GM12878 (cell line): ENCODE results near the gene AGBL4.

Experiments
- ATF2 ChIP-seq: IDR thresholded peaks from 2 replicates; pipeline ENCODE4 v1.6.1; 2012; ENCODE audit warnings: low read length, inconsistent platforms
- MYC ChIP-seq: IDR thresholded peaks from 2 replicates; pipeline ENCODE4 v1.6.1; 2011; ENCODE audit warnings: mild to moderate bottlenecking, low read length, moderate library complexity, inconsistent platforms; ENCODE audit not compliant: insufficient read depth, insufficient replicate concordance, insufficient read length, severe bottlenecking
- RCOR1 ChIP-seq: conservative IDR thresholded peaks from 2 replicates; pipeline ENCODE4 v1.6.1; 2012; ENCODE audit warnings: low read depth, low read length, improper control_type of control experiment
- TF ChIP-seq, protein P1 (sequence below), 3 experiments: IDR thresholded peaks in 2 of 3; conservative IDR thresholded peaks in 1 of 3; 2 replicates each; pipeline ENCODE4 v1.5.1; 2011; ENCODE audit warnings: low read depth in 3 of 3, low read length in 3 of 3, mild to moderate bottlenecking in 3 of 3, control low read depth in 2 of 3, moderate library complexity in 2 of 3, inconsistent platforms in 1 of 3, mixed read lengths in 1 of 3; ENCODE audit not compliant: control insufficient read depth in 2 of 3, insufficient read depth in 1 of 3; ENCODE audit errors: extremely low read depth in 1 of 3

GRCh38 chr1:49389699-49390098, 634.1 kb downstream of the AGBL4 start:
- TF ChIP-seq MYC = no peak
- no peak for TF ChIP-seq ATF2
- TF ChIP-seq, protein P1, sequence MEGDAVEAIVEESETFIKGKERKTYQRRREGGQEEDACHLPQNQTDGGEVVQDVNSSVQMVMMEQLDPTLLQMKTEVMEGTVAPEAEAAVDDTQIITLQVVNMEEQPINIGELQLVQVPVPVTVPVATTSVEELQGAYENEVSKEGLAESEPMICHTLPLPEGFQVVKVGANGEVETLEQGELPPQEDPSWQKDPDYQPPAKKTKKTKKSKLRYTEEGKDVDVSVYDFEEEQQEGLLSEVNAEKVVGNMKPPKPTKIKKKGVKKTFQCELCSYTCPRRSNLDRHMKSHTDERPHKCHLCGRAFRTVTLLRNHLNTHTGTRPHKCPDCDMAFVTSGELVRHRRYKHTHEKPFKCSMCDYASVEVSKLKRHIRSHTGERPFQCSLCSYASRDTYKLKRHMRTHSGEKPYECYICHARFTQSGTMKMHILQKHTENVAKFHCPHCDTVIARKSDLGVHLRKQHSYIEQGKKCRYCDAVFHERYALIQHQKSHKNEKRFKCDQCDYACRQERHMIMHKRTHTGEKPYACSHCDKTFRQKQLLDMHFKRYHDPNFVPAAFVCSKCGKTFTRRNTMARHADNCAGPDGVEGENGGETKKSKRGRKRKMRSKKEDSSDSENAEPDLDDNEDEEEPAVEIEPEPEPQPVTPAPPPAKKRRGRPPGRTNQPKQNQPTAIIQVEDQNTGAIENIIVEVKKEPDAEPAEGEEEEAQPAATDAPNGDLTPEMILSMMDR (IDR thresholded peaks at IDR 0.05 in 2 of 3, conservative IDR thresholded peaks at IDR 0.05 in 1 of 3; ENCODE audit: control insufficient read depth in 2 of 3, extremely low read depth in 1 of 3, insufficient read depth in 1 of 3, low read depth in 3 of 3, low read length in 3 of 3) = no peak
- TF ChIP-seq RCOR1 = no peak
